HG03432 (cell line): ENCODE results near the gene SCARB1.

Experiments
- ATAC-seq: cut with Tn5 transposase; IDR thresholded peaks from one replicate; pipeline ENCODE4 v1.9.1; 2021; ENCODE audit warnings: mild to moderate bottlenecking, moderate library complexity; ENCODE audit not compliant: unreplicated experiment

The SCARB1 gene

GRCh38 chr12:124804011-124804621 is 59.5 kb downstream of the SCARB1 start:
- ATAC-seq, result no peak

GRCh38 chr12:124802361-124802760 is 61.3 kb downstream of the SCARB1 start:
- ATAC-seq, result no peak

- no peak for ATAC-seq
Observed at GRCh38 chr12:124800506-124800905, 63.2 kb downstream of the SCARB1 start.

- ATAC-seq, result no peak
Observed at GRCh38 chr12:124797321-124797720, 66.3 kb downstream of the SCARB1 start.

GRCh38 chr12:124796303-124796960 is 67.2 kb downstream of the SCARB1 start:
- ATAC-seq, result no peak

GRCh38 chr12:124795081-124795948 is 68.3 kb downstream of the SCARB1 start:
- ATAC-seq, result peak; percentile 77

GRCh38 chr12:124792961-124793441 is 70.7 kb downstream of the SCARB1 start:
- ATAC-seq, result no peak

GRCh38 chr12:124792156-124792555 is 71.5 kb downstream of the SCARB1 start:
- ATAC-seq, result no peak

- no peak for ATAC-seq
Observed at GRCh38 chr12:124790650-124791400, 72.8 kb downstream of the SCARB1 start.

- no peak for ATAC-seq
Observed at GRCh38 chr12:124788936-124789555, 74.6 kb downstream of the SCARB1 start.

GRCh38 chr12:124786061-124786964 is 77.4 kb downstream of the SCARB1 start:
- no peak for ATAC-seq

GRCh38 chr12:124784871-124785572 is 78.6 kb downstream of the SCARB1 start:
- ATAC-seq, result no peak

GRCh38 chr12:124783087-124783486 is 80.6 kb downstream of the SCARB1 start:
- ATAC-seq, result no peak

- ATAC-seq, result no peak
Observed at GRCh38 chr12:124782132-124782531, 81.5 kb downstream of the SCARB1 start.

- no peak for ATAC-seq
Observed at GRCh38 chr12:124780752-124781685, 82.6 kb downstream of the SCARB1 start.

GRCh38 chr12:124780336-124780735 is 83.3 kb downstream of the SCARB1 start:
- ATAC-seq, result no peak
